Heart right ventricle (tissue), 16 donors: Measurements from ENCODE around the gene TANK. TPM values are rescaled to one million over a fixed set of nuclear protein-coding genes. Genes with fewer than 3 reads are reported as not detected.

Experiments
- ATAC-seq, 8 donors: fragments of 200-7000 bp; cut with Tn5 transposase; one replicate each; pipeline ENCODE4 v1.9.1; 2020; ENCODE audit warnings: mild to moderate bottlenecking in 8 of 8, moderate library complexity in 8 of 8, moderate number of reproducible peaks in 1 of 8
- DNase-seq, 2 donors: peaks; one replicate each; pipeline ENCODE4 v3.0.0-alpha.2; 2020
- H3K27ac ChIP-seq, 10 donors: fragments of 200-600 bp; sonication (generic) in 2 of 10; one replicate each; pipeline versions ENCODE4 v1.5.0 to v1.8.0; 2020 to 2022; ENCODE audit warnings: mild to moderate bottlenecking in 3 of 10
- H3K27me3 ChIP-seq, 7 donors: fragments of 200-600 bp; one replicate each; pipeline ENCODE4 v1.8.0; 2021 to 2022; ENCODE audit warnings: mild to moderate bottlenecking in 2 of 7
- H3K36me3 ChIP-seq, 9 donors: fragments of 200-600 bp; sonication (generic) in 1 of 9; one replicate each; pipeline versions ENCODE4 v1.5.0 to v1.8.0; 2020 to 2022; ENCODE audit warnings: mild to moderate bottlenecking in 2 of 9
- H3K4me1 ChIP-seq, 9 donors: fragments of 200-600 bp; sonication (generic) in 1 of 9; one replicate each; pipeline versions ENCODE4 v1.5.0 to v1.8.0; 2020 to 2022; ENCODE audit warnings: mild to moderate bottlenecking in 4 of 9
- H3K4me3 ChIP-seq, 10 donors: fragments of 200-600 bp; sonication (generic) in 2 of 10; one replicate each; pipeline versions ENCODE4 v1.5.0 to v1.8.0; 2020 to 2022; ENCODE audit warnings: mild to moderate bottlenecking in 7 of 10, moderate library complexity in 2 of 10
- H3K9me3 ChIP-seq, 11 donors: fragments of 200-600 bp in 10 of 11; sonication (generic) in 2 of 11; one replicate each; pipeline versions ENCODE4 v1.5.0 to v1.8.0; 2013 to 2022; ENCODE audit warnings: mild to moderate bottlenecking in 2 of 11, control low read depth in 1 of 11, moderate library complexity in 1 of 11
- WGBS, 2 donors: extraction: QIAGEN DNeasy Blood & Tissue Kit; methylation state at CpG; one replicate each; pipeline ENCODE4 v1.1.7; 2013; ENCODE audit warnings: inconsistent platforms in 1 of 2; 5-methylcytosine and 5-hydroxymethylcytosine counted together
- intact Hi-C, 10 donors: fragments of 100-400 bp; cut with DNase I; formaldehyde crosslinking; loops; one replicate each; pipeline versions ENCODE4 v1.11.1 to v1.14.2; 2022
- polyA plus RNA-seq, 2 donors: library from polyadenylated mRNA; stranded (reverse); fragments of 200-250 nt; gene quantifications; one replicate each; pipeline ENCODE4 v1.2.3, GENCODE V29; 2013
- total RNA-seq, 10 donors: library from RNA; stranded (reverse); fragmentation: NEBNext Ultra II Directional in 3 of 10; extraction: Animal tissue kit (Norgen Biotek cat#: 25700) in 3 of 10; gene quantifications; one replicate each; pipeline versions ENCODE4 v1.2.1 to v1.2.4, GENCODE V29; 2021 to 2023
- TF ChIP-seq, protein P1 (sequence below), 9 donors: fragments of 200-600 bp; sonication (generic) in 2 of 9; IDR thresholded peaks; one replicate each; pipeline versions ENCODE4 v1.5.0 to v1.8.0; 2021 to 2022; ENCODE audit warnings: antibody characterized with exemption in 9 of 9, mild to moderate bottlenecking in 5 of 9, moderate library complexity in 1 of 9
- donor health status: Arrhythmogenic right ventricular cardiomyopathy.
- donor health status: ischemic (EF 13 %, LVEDD 7.1; RV severe dilation, severe dysfunction).
- donor health status: healthy with polysubstance abuse.
- donor health status: DM: no; HTN: yes; CAD: no.
- donor health status: DM: no; HTN: no; CAD: no.
- donor health status: ischemic (EF 25% LVEDD 6.9; RV normal size, moderate dysfunction).
- donor health status: ischemic (EF 25% LVEDD 5.7; RV mildly dilated, moderate dysfunction).
- donor health status: healthy.
- donor health status: DM: yes; HTN: yes; CAD: no.
- donor health status: Ischemic cardiomyopathy.
- donor health status: ischemic (EF 35%, LVEDD 5.7; RV mildly dilated, moderate dysfunction).
- donor health status: nonischemic (EF 11% LVEDD 7.7; RV severe dilation, severe dysfunction).
- donor health status: DM: yes; HTN: yes; CAD: no.
- donor health status: PGD.
- donor health status: ischemic (EF 29% LVEDD 5.4; RV normal size, mild dysfunction).
- donor health status: nonischemic (EF 23%, LVEDD 6.1; RV moderate dilation, normal function).

TANK gene
- total and polyA plus RNA-seq, 12 donors = 20.4 to 39.7 (median 30.6) TPM

- intact Hi-C loops = no loop called here
- no peak for ATAC-seq
- no peaks in the 10 kb centered on the region for H3K27me3 ChIP-seq
These were observed 46.3 kb upstream of the TANK start for GRCh38 chr2:161113693-161114575.

DNA sequence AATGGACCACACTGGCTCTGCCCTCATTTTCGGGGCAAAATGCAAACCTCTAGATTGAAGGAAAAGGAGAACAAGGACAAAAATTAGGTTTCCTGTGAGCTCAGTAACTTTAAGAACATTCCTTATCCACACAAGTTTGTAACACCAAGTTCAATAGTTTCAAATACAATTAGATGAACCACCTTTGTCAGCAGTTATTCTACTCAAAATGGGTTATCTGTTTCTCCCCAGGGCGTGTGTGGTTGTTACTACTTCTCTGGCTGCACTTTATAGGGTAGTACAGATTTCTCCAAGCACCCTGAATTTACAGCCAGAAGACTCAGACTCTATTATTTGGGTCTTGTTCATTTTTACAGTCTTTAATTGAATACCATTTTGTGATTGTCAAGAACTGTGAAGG is 45.0 kb upstream of the TANK start:
- H3K27ac ChIP-seq = no peak overlapping the region
- WGBS, 2 donors = 87 to 94% methylated on average over 2 of the region's 2 CpGs
- H3K27me3 ChIP-seq = no peaks in the 10 kb centered on the region
- TF ChIP-seq, protein P1, sequence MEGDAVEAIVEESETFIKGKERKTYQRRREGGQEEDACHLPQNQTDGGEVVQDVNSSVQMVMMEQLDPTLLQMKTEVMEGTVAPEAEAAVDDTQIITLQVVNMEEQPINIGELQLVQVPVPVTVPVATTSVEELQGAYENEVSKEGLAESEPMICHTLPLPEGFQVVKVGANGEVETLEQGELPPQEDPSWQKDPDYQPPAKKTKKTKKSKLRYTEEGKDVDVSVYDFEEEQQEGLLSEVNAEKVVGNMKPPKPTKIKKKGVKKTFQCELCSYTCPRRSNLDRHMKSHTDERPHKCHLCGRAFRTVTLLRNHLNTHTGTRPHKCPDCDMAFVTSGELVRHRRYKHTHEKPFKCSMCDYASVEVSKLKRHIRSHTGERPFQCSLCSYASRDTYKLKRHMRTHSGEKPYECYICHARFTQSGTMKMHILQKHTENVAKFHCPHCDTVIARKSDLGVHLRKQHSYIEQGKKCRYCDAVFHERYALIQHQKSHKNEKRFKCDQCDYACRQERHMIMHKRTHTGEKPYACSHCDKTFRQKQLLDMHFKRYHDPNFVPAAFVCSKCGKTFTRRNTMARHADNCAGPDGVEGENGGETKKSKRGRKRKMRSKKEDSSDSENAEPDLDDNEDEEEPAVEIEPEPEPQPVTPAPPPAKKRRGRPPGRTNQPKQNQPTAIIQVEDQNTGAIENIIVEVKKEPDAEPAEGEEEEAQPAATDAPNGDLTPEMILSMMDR (IDR thresholded peaks at IDR 0.05) = no peak
- no peak overlapping the region for H3K4me3 ChIP-seq
- ATAC-seq = no peak
- intact Hi-C loops = no loop called here
- H3K36me3 ChIP-seq = no peaks in the 10 kb centered on the region
- no peak for DNase-seq
- no peaks in the 10 kb centered on the region for H3K9me3 ChIP-seq
- no peaks in the 10 kb centered on the region for H3K4me1 ChIP-seq

More at GRCh38 chr2:161113693-161114575, 46.3 kb upstream of the TANK start:
- H3K4me1 ChIP-seq = no peaks in the 10 kb centered on the region
- no peak overlapping the region for H3K4me3 ChIP-seq
- DNase-seq = no peak
- H3K9me3 ChIP-seq = no peaks in the 10 kb centered on the region
- no peaks in the 10 kb centered on the region for H3K36me3 ChIP-seq
- H3K27ac ChIP-seq = no peak overlapping the region
- TF ChIP-seq, protein P1 (IDR thresholded peaks at IDR 0.05) = no peak
- 94 to 96% methylated on average over 5 of the region's 5 CpGs for WGBS, 2 donors

GRCh38 chr2:161115605-161116380 is 44.4 kb upstream of the TANK start:
- intact Hi-C loops = no loop called here
- H3K9me3 ChIP-seq = no peaks in the 10 kb centered on the region
- TF ChIP-seq, protein P1 (IDR thresholded peaks at IDR 0.05) = no peak
- 54 to 56% methylated on average over 3 of the region's 3 CpGs for WGBS, 2 donors
- DNase-seq (no peak), ATAC-seq (no peak)
- no peak overlapping the region for H3K27ac ChIP-seq
- H3K36me3 ChIP-seq = no peaks in the 10 kb centered on the region
- no peaks in the 10 kb centered on the region for H3K27me3 ChIP-seq
- no peak overlapping the region for H3K4me3 ChIP-seq
- no peaks in the 10 kb centered on the region for H3K4me1 ChIP-seq

DNA sequence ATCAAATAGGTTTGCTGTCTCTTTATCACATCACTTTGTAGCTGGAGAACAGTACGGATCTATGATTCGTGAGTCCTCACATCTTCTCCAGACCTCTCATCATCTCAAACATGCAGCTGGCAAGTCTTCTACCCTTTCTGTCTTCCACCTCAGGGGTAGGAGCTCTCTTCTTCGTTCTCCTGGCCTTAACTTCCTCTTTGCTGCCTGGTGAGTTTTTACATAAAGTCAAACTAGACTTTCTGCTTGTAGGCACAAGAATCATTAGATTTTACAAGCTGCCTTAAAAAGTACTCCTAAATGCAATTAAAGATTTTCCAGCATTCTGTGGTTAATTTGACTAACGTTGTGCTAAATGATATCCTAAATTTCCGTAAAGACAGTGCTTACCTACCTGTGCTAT is 43.7 kb upstream of the TANK start:
- WGBS, 2 donors = 82 to 84% methylated on average over 5 of the region's 5 CpGs
- ATAC-seq = no peak
- Histone ChIP-seq H3K27me3 (no peaks in the 10 kb centered on the region), H3K27ac (no peak overlapping the region), H3K4me1 (no peaks in the 10 kb centered on the region), H3K4me3 (no peak overlapping the region), H3K36me3 (no peaks in the 10 kb centered on the region), H3K9me3 (no peaks in the 10 kb centered on the region)
- DNase-seq = no peak
- TF ChIP-seq, protein P1 (IDR thresholded peaks at IDR 0.05) = no peak
- intact Hi-C loops = no loop called here
